Activated T-helper 17 cell treated with anti-CD3 and anti-CD28 coated beads, Interleukin-2, amount 50 U/mL, for 72 hours (primary cell): ENCODE results near the gene SLC5A11. TPM values are rescaled to one million over a fixed set of nuclear protein-coding genes. Genes with fewer than 3 reads are reported as not detected.
"Not testable (repeated sequence)": the region's sequence is repeated elsewhere in the genome, so short reads cannot be mapped to it uniquely, and the experiment has no call there.

Experiments used
- ATAC-seq: fragments of 150-1000 bp; cut with Tn5 transposase; replicated peaks from 2 replicates; pipeline ENCODE4 v1.10.0; 2021; ENCODE audit warnings: mild to moderate bottlenecking, moderate library complexity
- H3K27ac Mint-ChIP-seq: one replicate; pipeline ENCODE4 v1.8.0; 2022; ENCODE audit warnings: mixed read lengths
- H3K27me3 Mint-ChIP-seq: one replicate; pipeline ENCODE4 v1.8.0; 2022; ENCODE audit warnings: mixed read lengths
- H3K36me3 Mint-ChIP-seq: one replicate; pipeline ENCODE4 v1.8.0; 2022; ENCODE audit warnings: low read depth, mild to moderate bottlenecking, mixed read lengths
- H3K4me1 Mint-ChIP-seq: one replicate; pipeline ENCODE4 v1.8.0; 2022; ENCODE audit warnings: mixed read lengths
- H3K4me3 Mint-ChIP-seq: one replicate; pipeline ENCODE4 v1.8.0; 2022; ENCODE audit warnings: mild to moderate bottlenecking, mixed read lengths
- H3K9me3 Mint-ChIP-seq: one replicate; pipeline ENCODE4 v1.8.0; 2022; ENCODE audit warnings: mixed read lengths
- total RNA-seq, 2 donors: library from RNA; stranded (reverse); gene quantifications; one replicate each; pipeline ENCODE4 v1.2.3, GENCODE V29; 2022

Gene SLC5A11
- total RNA-seq, 2 donors from 2014 or later: not detected

DNA sequence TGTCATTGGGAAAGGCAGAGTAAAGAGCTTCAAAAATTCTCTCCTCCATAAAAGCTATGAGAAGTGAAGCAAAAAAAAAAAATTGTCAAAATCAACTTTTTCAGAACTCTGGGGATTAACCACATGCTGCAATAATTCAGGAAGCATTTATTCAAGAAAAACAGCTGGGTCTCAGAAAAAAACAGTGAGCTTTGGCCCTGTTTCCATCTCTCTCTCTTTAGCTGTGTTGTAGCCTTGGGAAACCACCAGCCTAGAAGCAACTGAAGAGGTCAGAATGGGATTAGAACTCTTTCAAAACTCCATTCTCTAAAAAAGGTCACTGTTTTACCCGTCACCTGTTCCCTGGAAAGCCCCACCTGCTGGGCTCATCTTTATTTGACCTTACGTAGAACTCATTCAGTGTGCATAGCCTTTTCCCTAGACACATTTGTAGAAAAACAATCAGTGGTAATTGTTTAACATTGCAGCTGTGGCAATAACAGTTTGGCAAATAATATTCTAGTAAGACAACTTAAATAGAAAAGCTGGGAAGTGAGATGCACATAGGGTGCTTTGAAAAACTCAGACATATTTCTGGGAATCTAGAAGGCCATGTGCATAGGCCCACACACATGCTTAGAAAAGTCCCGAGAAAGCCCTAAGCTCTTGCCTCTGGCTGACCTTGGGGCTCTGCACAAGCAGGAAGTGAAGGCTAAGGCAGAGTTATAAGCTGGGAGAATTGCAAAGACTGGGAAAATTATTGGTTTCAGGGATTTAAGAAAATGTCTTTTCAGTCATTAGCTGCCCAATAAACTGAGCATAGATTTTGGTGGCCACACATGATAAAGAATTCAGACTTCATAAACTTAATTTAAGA lies 18.0 kb downstream of the SLC5A11 start:
- ATAC-seq: no peak
- peaks cover 6% of the 10 kb centered on the region for H3K27me3 Mint-ChIP-seq

DNA sequence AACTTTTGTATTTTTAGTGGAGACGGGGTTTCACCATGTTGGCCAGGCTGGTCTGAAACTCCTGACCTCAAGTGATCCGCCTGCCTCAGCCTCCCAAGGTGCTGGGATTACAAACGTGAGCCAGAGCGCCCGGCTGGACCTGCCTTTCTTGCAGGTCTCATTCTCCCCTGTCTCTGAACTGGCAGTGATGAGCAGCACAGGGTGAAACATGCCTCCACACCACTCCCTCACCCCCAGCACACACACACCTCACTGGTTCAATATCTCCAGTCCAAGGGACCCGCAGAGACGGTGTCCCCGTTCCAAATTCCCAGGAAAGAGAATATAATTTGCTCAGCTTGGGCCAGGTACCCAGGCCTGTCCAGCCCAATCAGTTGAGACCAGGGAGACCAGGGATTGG lies 23.3 kb downstream of the SLC5A11 start:
- Mint-ChIP-seq H3K27ac (no peak overlapping the region), H3K4me3 (no peak overlapping the region), H3K9me3 (peaks cover 5% of the 10 kb centered on the region), H3K4me1 (no peaks in the 10 kb centered on the region), H3K27me3 (peaks cover 5% of the 10 kb centered on the region), H3K36me3 (no peaks in the 10 kb centered on the region)
- ATAC-seq: no peak

More for the DNA sequence above, 18.0 kb downstream of the SLC5A11 start:
- Mint-ChIP-seq H3K36me3 (no peaks in the 10 kb centered on the region), H3K4me3 (no peak overlapping the region), H3K4me1 (no peaks in the 10 kb centered on the region), H3K27ac (no peak overlapping the region), H3K9me3 (peaks cover 9% of the 10 kb centered on the region)

DNA sequence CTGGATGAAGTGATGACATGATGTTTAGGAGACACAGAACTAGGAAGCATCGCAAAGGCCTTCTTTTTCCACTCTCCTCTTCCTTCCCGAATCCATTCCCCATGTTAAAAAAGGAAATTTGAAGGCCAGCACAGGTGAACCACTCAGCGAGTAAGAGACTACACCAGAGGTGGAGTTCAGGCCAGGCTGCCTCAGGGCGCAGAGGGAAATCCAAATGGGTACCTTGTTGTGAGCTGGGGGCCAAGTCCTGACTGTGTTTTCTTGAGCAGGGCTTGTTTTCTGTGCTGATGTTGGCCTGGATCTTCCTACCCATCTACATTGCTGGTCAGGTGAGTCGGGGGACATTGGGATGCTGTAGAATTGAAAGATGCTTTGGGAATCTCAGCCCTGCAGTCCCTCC lies 26.1 kb downstream of the SLC5A11 start:
- no peaks in the 10 kb centered on the region for H3K4me1 Mint-ChIP-seq

DNA sequence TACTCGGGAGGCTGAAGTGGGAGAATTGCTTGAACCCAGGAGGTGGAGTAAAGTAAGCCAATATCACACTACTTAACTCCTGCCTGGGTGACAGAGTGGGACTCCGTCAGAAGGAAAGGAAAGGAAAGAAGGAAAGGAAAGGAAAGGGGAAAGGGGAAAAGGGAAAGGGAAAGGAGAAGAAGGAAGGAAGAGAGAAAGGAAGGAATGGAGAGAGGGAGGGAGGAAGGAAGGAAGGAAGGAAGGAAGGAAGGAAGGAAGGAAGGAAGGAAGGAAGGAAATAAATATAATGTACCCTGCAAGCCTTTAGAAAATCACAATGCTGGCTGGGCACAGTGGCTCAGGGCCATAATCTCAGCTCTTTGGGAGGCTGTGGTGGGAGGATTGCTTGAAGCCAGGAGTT lies 27.3 kb downstream of the SLC5A11 start:
- Mint-ChIP-seq H3K27me3 (peaks cover 8% of the 10 kb centered on the region), H3K4me3 (no peak overlapping the region), H3K4me1 (no peaks in the 10 kb centered on the region), H3K9me3 (no peaks in the 10 kb centered on the region), H3K36me3 (no peaks in the 10 kb centered on the region), H3K27ac (no peak overlapping the region)
- no peak for ATAC-seq

More for the DNA sequence above, 26.1 kb downstream of the SLC5A11 start:
- Mint-ChIP-seq H3K27ac (no peak overlapping the region), H3K9me3 (no peaks in the 10 kb centered on the region), H3K36me3 (no peaks in the 10 kb centered on the region), H3K4me3 (no peak overlapping the region), H3K27me3 (peaks cover 6% of the 10 kb centered on the region)
- ATAC-seq: no peak

DNA sequence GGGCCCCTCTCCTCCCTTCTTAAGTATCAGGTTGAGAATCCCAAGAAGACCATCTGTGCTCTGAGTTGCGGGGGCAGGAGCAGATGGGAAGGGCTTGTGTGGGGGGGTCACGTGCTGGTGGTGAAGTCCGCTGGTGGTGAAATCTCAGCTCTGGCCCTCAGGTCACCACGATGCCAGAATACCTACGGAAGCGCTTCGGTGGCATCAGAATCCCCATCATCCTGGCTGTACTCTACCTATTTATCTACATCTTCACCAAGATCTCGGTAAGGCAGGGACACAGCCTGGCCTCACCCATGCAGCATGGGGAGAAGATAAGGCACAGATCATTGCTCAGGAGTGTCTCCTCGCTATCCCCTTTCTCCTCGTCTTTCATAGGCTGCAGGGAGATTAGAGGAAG lies 29.7 kb downstream of the SLC5A11 start:
- Mint-ChIP-seq H3K4me1 (no peaks in the 10 kb centered on the region), H3K36me3 (no peaks in the 10 kb centered on the region), H3K4me3 (no peak overlapping the region), H3K27ac (no peak overlapping the region), H3K9me3 (no peaks in the 10 kb centered on the region), H3K27me3 (peaks cover 8% of the 10 kb centered on the region)
- no peak for ATAC-seq

DNA sequence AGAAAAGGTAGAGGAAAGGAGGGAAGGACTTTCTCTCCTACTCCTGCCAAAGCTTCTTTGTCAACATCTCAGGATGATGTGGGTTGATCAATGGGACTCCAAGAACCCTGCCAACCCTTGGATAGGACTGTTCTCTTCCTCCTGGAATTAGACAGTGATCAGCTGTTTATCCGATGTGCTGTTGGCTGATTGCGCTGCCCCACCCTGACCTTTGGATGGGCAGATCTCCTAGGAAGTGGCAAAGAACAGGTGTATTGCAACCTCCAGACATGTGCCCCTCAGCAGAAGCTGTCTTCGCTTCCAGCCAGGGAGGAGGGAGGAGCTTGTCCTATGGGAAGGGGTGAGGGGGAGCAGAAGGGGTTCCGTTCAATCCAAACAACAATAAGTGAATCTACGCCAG lies 30.5 kb downstream of the SLC5A11 start:
- ATAC-seq: no peak
- Mint-ChIP-seq H3K4me3 (no peak overlapping the region), H3K4me1 (no peaks in the 10 kb centered on the region), H3K9me3 (no peaks in the 10 kb centered on the region), H3K36me3 (no peaks in the 10 kb centered on the region), H3K27ac (no peak overlapping the region), H3K27me3 (peaks cover 8% of the 10 kb centered on the region)

DNA sequence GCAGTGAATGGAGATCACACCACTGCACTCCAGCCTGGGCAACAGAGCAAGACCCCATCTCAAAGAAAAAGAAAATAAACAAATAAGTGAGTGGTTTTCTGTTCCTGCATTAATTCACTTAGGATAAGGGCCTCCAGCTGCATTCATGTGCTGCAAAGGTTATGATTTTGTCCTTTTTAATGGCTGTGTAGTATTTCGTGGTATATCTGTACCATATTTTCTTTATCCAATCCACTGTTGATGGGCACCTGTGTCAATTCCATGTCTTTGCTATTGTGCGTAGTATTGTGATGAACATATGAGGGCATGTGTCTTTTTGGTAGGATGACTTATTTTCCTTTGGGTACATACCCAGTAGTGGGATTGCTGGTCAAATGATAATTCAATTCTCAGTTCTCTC lies 33.9 kb downstream of the SLC5A11 start:
- H3K27me3 Mint-ChIP-seq: peaks cover 8% of the 10 kb centered on the region
- H3K36me3 Mint-ChIP-seq: no peaks in the 10 kb centered on the region
- no peaks in the 10 kb centered on the region for H3K4me1 Mint-ChIP-seq
- no peak overlapping the region for H3K27ac Mint-ChIP-seq
- ATAC-seq: no peak
- H3K4me3 Mint-ChIP-seq: no peak overlapping the region
- H3K9me3 Mint-ChIP-seq: no peaks in the 10 kb centered on the region

DNA sequence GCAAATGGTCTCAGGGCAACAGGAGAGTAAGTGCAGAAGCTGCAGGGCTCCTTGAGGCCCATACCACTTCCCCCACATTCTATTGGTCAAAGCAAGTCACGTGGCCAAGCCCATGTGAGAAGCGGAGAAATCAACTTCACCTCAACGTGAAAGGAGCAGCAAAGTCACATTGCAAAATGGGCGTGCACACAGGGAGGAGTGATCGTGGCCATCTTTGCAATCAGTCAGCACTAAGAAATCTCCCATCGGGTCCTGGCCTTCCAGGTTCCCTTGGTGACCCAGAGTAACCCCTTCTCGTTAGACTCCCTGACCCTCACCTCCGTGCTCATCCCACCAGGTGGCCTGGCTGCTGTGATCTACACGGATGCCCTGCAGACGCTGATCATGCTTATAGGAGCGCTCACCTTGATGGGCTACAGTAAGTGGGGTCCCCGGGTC lies 38.0 kb downstream of the SLC5A11 start:
- H3K4me3 Mint-ChIP-seq: no peak overlapping the region
- no peaks in the 10 kb centered on the region for H3K9me3 Mint-ChIP-seq
- no peaks in the 10 kb centered on the region for H3K27me3 Mint-ChIP-seq
- H3K4me1 Mint-ChIP-seq: no peaks in the 10 kb centered on the region
- no peak for ATAC-seq
- no peak overlapping the region for H3K27ac Mint-ChIP-seq
- no peaks in the 10 kb centered on the region for H3K36me3 Mint-ChIP-seq

DNA sequence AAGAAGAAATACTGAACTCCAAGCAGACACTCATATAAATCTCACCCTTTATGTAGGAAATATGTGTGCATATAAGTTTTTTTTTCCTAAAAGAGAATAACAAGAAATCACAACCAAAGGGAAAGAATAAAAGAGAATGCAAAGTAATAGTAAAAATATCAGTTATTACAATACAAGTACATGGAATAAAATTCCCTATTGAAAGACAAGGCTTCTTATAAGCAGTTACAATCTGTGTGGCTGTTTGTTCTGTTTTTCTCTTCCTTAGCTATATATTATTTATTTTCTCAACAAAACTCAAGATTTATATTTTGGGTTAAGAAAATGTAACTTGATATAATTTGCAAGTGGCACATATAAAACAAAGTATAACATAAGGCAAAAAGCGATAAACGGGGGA lies 41.7 kb downstream of the SLC5A11 start:
- no peak overlapping the region for H3K4me3 Mint-ChIP-seq
- peaks cover 11% of the 10 kb centered on the region for H3K27me3 Mint-ChIP-seq
- no peak for ATAC-seq
- H3K4me1 Mint-ChIP-seq: no peaks in the 10 kb centered on the region
- H3K36me3 Mint-ChIP-seq: no peaks in the 10 kb centered on the region
- H3K27ac Mint-ChIP-seq: no peak overlapping the region
- no peaks in the 10 kb centered on the region for H3K9me3 Mint-ChIP-seq

DNA sequence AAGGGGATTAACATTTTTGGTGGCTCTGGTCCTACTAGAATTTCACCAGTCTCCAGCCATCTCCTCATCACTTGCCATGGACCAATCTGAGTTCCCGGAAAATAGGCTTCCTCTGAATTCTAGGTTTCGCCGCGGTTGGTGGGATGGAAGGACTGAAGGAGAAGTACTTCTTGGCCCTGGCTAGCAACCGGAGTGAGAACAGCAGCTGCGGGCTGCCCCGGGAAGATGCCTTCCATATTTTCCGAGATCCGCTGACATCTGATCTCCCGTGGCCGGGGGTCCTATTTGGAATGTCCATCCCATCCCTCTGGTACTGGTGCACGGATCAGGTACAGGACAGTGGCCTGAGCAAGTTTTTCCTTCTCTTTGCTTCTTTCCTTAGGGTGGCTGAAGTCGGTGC lies 45.0 kb downstream of the SLC5A11 start:
- no peaks in the 10 kb centered on the region for H3K36me3 Mint-ChIP-seq
- H3K4me1 Mint-ChIP-seq: no peaks in the 10 kb centered on the region
- peaks cover 15% of the 10 kb centered on the region for H3K27me3 Mint-ChIP-seq
- ATAC-seq: no peak
- no peaks in the 10 kb centered on the region for H3K9me3 Mint-ChIP-seq
- no peak overlapping the region for H3K27ac Mint-ChIP-seq
- H3K4me3 Mint-ChIP-seq: no peak overlapping the region

DNA sequence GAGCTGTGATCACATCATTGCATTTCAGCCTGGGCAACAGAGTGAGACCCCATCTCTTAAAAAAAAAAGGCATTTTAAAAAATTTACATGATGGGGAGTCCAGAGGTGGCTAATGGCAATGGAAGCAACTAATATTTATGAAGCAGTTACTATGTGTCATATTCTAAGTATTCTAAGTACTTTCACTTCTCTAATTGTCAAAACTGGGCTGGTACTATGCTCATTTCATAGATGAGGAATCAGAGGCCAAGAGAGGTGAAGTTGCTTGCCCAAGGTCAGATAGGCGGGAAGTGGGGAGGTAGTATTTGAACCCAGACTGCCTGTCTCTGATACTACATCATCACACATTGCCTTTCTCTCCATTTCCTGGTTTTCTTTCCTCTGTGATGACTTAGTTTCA lies 50.7 kb downstream of the SLC5A11 start:
- H3K4me3 Mint-ChIP-seq: no peak overlapping the region
- no peaks in the 10 kb centered on the region for H3K36me3 Mint-ChIP-seq
- no peaks in the 10 kb centered on the region for H3K4me1 Mint-ChIP-seq
- H3K27me3 Mint-ChIP-seq: peaks cover 18% of the 10 kb centered on the region
- peaks cover 4% of the 10 kb centered on the region for H3K9me3 Mint-ChIP-seq
- no peak overlapping the region for H3K27ac Mint-ChIP-seq
- ATAC-seq: no peak

DNA sequence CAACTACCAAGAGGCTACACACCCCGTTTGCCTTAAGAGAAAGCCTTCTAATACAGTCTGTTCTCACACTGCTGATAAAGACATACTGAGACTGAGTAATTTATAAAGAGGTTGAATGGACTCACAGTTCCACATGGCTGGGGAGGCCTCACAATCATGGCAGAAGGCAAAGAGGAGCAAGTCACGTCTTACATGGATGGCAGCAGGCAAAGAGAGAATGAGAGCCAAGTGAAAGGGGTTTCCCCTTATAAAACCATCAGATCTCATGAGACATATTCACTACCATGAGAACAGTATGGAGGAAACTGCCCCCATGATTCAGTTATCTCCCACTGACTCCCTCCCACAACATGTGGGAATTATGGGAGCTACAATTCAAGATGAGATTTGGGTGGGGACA lies 51.8 kb downstream of the SLC5A11 start:
- not testable (repeated sequence) for H3K9me3 Mint-ChIP-seq, H3K4me1 Mint-ChIP-seq, H3K4me3 Mint-ChIP-seq, H3K36me3 Mint-ChIP-seq, ATAC-seq, H3K27ac Mint-ChIP-seq
- H3K27me3 Mint-ChIP-seq: peaks cover 11% of the 10 kb centered on the region

DNA sequence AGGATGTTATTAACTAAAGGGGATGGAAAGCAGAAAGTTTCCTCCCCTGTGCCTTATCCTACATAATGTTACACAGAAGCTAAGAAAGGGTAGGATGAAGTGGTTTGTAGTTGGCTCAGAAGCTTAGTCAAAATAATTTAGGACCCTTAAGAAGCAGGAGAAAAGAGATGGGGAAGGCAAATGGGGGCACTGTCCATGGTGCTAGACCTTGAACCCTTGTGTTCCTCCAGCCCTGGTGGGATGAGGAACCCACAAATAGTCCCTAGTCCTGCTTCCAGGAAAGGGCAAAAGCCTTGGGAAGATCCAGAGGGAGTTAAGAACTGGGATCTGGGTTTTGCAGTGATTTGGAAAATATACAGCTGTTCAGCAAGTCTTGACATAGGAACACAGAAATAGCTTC lies 54.5 kb downstream of the SLC5A11 start:
- Mint-ChIP-seq H3K36me3 (no peaks in the 10 kb centered on the region), H3K27ac (no peak overlapping the region), H3K27me3 (peaks cover 7% of the 10 kb centered on the region), H3K4me1 (no peaks in the 10 kb centered on the region), H3K4me3 (no peak overlapping the region), H3K9me3 (peaks cover 4% of the 10 kb centered on the region)
- no peak for ATAC-seq

DNA sequence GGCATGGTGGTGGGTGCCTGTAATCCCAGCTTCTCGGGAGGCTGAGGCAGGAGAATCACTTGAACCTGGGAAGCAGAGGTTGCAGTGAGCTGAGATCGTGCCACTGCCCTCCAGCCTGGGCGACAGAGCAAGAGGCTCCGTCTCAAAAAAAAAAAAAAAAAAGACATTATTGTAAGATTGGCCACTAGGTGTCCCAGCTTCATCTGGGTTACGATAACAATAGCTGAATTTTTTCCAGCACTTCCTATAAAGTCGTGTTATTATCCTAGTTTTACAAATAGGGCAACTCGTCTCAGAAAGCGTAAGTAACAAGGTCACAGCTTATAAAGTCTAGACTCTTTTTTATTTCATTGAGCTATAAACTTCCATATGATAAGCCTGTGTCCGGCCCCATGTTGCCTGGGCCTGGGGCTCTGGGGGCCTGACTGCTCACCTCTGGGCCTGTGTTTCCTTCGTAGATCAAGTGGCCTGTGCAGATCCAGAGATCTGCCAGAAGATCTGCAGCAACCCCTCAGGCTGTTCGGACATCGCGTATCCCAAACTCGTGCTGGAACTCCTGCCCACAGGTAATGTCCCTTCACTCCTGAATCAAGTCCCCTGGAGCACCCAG lies 60.5 kb downstream of the SLC5A11 start:
- Mint-ChIP-seq H3K4me1 (peaks cover 5% of the 10 kb centered on the region), H3K27me3 (no peaks in the 10 kb centered on the region), H3K36me3 (no peaks in the 10 kb centered on the region), H3K4me3 (no peak overlapping the region), H3K27ac (peak overlapping the region; percentile 16), H3K9me3 (no peaks in the 10 kb centered on the region)
- no peak for ATAC-seq

DNA sequence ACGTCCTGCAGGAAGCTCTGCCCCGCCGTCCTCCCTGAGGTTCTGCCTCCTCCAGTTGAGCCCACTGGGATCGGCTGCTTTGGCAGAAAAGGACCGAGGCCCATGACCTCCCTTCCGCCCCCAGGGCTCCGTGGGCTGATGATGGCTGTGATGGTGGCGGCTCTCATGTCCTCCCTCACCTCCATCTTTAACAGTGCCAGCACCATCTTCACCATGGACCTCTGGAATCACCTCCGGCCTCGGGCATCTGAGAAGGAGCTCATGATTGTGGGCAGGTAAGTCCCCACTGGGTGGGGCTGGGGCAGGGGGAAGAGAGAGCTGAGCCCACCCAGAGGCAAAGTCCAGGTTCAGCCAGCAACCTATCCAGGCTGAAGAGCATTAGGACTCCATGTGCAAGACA lies 61.1 kb downstream of the SLC5A11 start:
- no peak for ATAC-seq
- Mint-ChIP-seq H3K4me3 (no peak overlapping the region), H3K4me1 (peaks cover 5% of the 10 kb centered on the region), H3K9me3 (no peaks in the 10 kb centered on the region), H3K27ac (no peak overlapping the region), H3K36me3 (no peaks in the 10 kb centered on the region), H3K27me3 (no peaks in the 10 kb centered on the region)
